ENCODE data around the gene ARIH2.

Gene ARIH2

GRCh38 chr3:48950051-48950450 lies 31.4 kb downstream of the ARIH2 start:
- Histone ChIP-seq H3K27ac (ENCODE audit: low read length) (no peak overlapping the region), H3K4me1 (ENCODE audit: control insufficient read depth, insufficient read depth, low read length) (no peaks in the 10 kb centered on the region), H3K9me3 (ENCODE audit: control insufficient read depth in 2 of 2, low read length in 2 of 2) (no peaks in the 10 kb centered on the region), H3K27me3 (ENCODE audit: control insufficient read depth in 1 of 2, insufficient read depth in 2 of 2, low read length in 2 of 2) (no peaks in the 10 kb centered on the region), H3K9ac (ENCODE audit: low read length in 2 of 2) (no peak overlapping the region), H3K4me3 (ENCODE audit: low read length in 2 of 2) (no peak overlapping the region), H3K36me3 (ENCODE audit: control insufficient read depth in 2 of 2, insufficient read depth in 2 of 2, low read length in 2 of 2) (peaks cover 3 to 5% of the 10 kb centered on the region in 2 donors)

GRCh38 chr3:48951764-48952163 lies 33.1 kb downstream of the ARIH2 start:
- no peak overlapping the region for H3K9ac ChIP-seq (ENCODE audit: low read length in 2 of 2)
- H3K27me3 ChIP-seq (ENCODE audit: control insufficient read depth in 1 of 2, insufficient read depth in 2 of 2, low read length in 2 of 2), result no peaks in the 10 kb centered on the region
- no peaks in the 10 kb centered on the region for H3K4me1 ChIP-seq (ENCODE audit: control insufficient read depth, insufficient read depth, low read length)

GRCh38 chr3:48952510-48953118 lies 34.0 kb downstream of the ARIH2 start:
- Histone ChIP-seq H3K36me3 (ENCODE audit: control insufficient read depth in 2 of 2, insufficient read depth in 2 of 2, low read length in 2 of 2) (peaks cover 3 to 5% of the 10 kb centered on the region in 2 donors), H3K4me1 (ENCODE audit: control insufficient read depth, insufficient read depth, low read length) (no peaks in the 10 kb centered on the region), H3K9ac (ENCODE audit: low read length in 2 of 2) (no peak overlapping the region), H3K27me3 (ENCODE audit: control insufficient read depth in 1 of 2, insufficient read depth in 2 of 2, low read length in 2 of 2) (no peaks in the 10 kb centered on the region), H3K4me3 (ENCODE audit: low read length in 2 of 2) (no peak overlapping the region), H3K27ac (ENCODE audit: low read length) (no peak overlapping the region), H3K9me3 (ENCODE audit: control insufficient read depth in 2 of 2, low read length in 2 of 2) (no peaks in the 10 kb centered on the region)

More at GRCh38 chr3:48951764-48952163, 33.1 kb downstream of the ARIH2 start:
- Histone ChIP-seq H3K36me3 (ENCODE audit: control insufficient read depth in 2 of 2, insufficient read depth in 2 of 2, low read length in 2 of 2) (peaks cover 3 to 5% of the 10 kb centered on the region in 2 donors), H3K27ac (ENCODE audit: low read length) (no peak overlapping the region), H3K9me3 (ENCODE audit: control insufficient read depth in 2 of 2, low read length in 2 of 2) (no peaks in the 10 kb centered on the region), H3K4me3 (ENCODE audit: low read length in 2 of 2) (no peak overlapping the region)

- no peaks in the 10 kb centered on the region for H3K4me1 ChIP-seq (ENCODE audit: control insufficient read depth, insufficient read depth, low read length)
- no peak overlapping the region for H3K4me3 ChIP-seq (ENCODE audit: low read length in 2 of 2)
- H3K36me3 ChIP-seq (ENCODE audit: control insufficient read depth in 2 of 2, insufficient read depth in 2 of 2, low read length in 2 of 2), result peaks cover 8 to 14% of the 10 kb centered on the region in 2 donors
- H3K9me3 ChIP-seq (ENCODE audit: control insufficient read depth in 2 of 2, low read length in 2 of 2), result no peaks in the 10 kb centered on the region
- H3K9ac ChIP-seq (ENCODE audit: low read length in 2 of 2), result no peak overlapping the region
- H3K27me3 ChIP-seq (ENCODE audit: control insufficient read depth in 1 of 2, insufficient read depth in 2 of 2, low read length in 2 of 2), result no peaks in the 10 kb centered on the region
- no peak overlapping the region for H3K27ac ChIP-seq (ENCODE audit: low read length)
Observed at GRCh38 chr3:48957006-48957705, 38.5 kb downstream of the ARIH2 start.

- Histone ChIP-seq H3K27me3 (ENCODE audit: control insufficient read depth in 1 of 2, insufficient read depth in 2 of 2, low read length in 2 of 2) (no peaks in the 10 kb centered on the region), H3K9ac (ENCODE audit: low read length in 2 of 2) (peak overlapping the region in 1 of 2 donors; percentile 14), H3K36me3 (ENCODE audit: control insufficient read depth in 2 of 2, insufficient read depth in 2 of 2, low read length in 2 of 2) (peaks cover 14 to 18% of the 10 kb centered on the region in 2 donors), H3K9me3 (ENCODE audit: control insufficient read depth in 2 of 2, low read length in 2 of 2) (no peaks in the 10 kb centered on the region), H3K27ac (ENCODE audit: low read length) (no peak overlapping the region), H3K4me3 (ENCODE audit: low read length in 2 of 2) (no peak overlapping the region), H3K4me1 (ENCODE audit: control insufficient read depth, insufficient read depth, low read length) (no peaks in the 10 kb centered on the region)
Observed at GRCh38 chr3:48960841-48961413, 42.3 kb downstream of the ARIH2 start.

- H3K4me1 ChIP-seq (ENCODE audit: control insufficient read depth, insufficient read depth, low read length), result no peaks in the 10 kb centered on the region
- H3K36me3 ChIP-seq (ENCODE audit: control insufficient read depth in 2 of 2, insufficient read depth in 2 of 2, low read length in 2 of 2), result peaks cover 25% of the 10 kb centered on the region in 2 donors
- no peak overlapping the region for H3K9ac ChIP-seq (ENCODE audit: low read length in 2 of 2)
- no peak overlapping the region for H3K27ac ChIP-seq (ENCODE audit: low read length)
- H3K4me3 ChIP-seq (ENCODE audit: low read length in 2 of 2), result no peak overlapping the region
- H3K9me3 ChIP-seq (ENCODE audit: control insufficient read depth in 2 of 2, low read length in 2 of 2), result no peaks in the 10 kb centered on the region
- H3K27me3 ChIP-seq (ENCODE audit: control insufficient read depth in 1 of 2, insufficient read depth in 2 of 2, low read length in 2 of 2), result no peaks in the 10 kb centered on the region
Observed at GRCh38 chr3:48962340-48962739, 43.7 kb downstream of the ARIH2 start.

GRCh38 chr3:48962939-48963338 lies 44.3 kb downstream of the ARIH2 start:
- H3K4me3 ChIP-seq (ENCODE audit: low read length in 2 of 2), result no peak overlapping the region
- no peak overlapping the region for H3K27ac ChIP-seq (ENCODE audit: low read length)
- no peaks in the 10 kb centered on the region for H3K4me1 ChIP-seq (ENCODE audit: control insufficient read depth, insufficient read depth, low read length)
- H3K27me3 ChIP-seq (ENCODE audit: control insufficient read depth in 1 of 2, insufficient read depth in 2 of 2, low read length in 2 of 2), result no peaks in the 10 kb centered on the region
- peaks cover 25 to 26% of the 10 kb centered on the region in 2 donors for H3K36me3 ChIP-seq (ENCODE audit: control insufficient read depth in 2 of 2, insufficient read depth in 2 of 2, low read length in 2 of 2)
- H3K9ac ChIP-seq (ENCODE audit: low read length in 2 of 2), result no peak overlapping the region
- no peaks in the 10 kb centered on the region for H3K9me3 ChIP-seq (ENCODE audit: control insufficient read depth in 2 of 2, low read length in 2 of 2)

- no peaks in the 10 kb centered on the region for H3K4me1 ChIP-seq (ENCODE audit: control insufficient read depth, insufficient read depth, low read length)
- no peaks in the 10 kb centered on the region for H3K9me3 ChIP-seq (ENCODE audit: control insufficient read depth in 2 of 2, low read length in 2 of 2)
- no peaks in the 10 kb centered on the region for H3K27me3 ChIP-seq (ENCODE audit: control insufficient read depth in 1 of 2, insufficient read depth in 2 of 2, low read length in 2 of 2)
- H3K4me3 ChIP-seq (ENCODE audit: low read length in 2 of 2), result no peak overlapping the region
- H3K27ac ChIP-seq (ENCODE audit: low read length), result no peak overlapping the region
- no peak overlapping the region for H3K9ac ChIP-seq (ENCODE audit: low read length in 2 of 2)
- H3K36me3 ChIP-seq (ENCODE audit: control insufficient read depth in 2 of 2, insufficient read depth in 2 of 2, low read length in 2 of 2), result peaks cover 24 to 28% of the 10 kb centered on the region in 2 donors
Observed at GRCh38 chr3:48963591-48963990, 44.9 kb downstream of the ARIH2 start.

GRCh38 chr3:48966367-48966766 lies 47.7 kb downstream of the ARIH2 start:
- no peaks in the 10 kb centered on the region for H3K9me3 ChIP-seq (ENCODE audit: control insufficient read depth in 2 of 2, low read length in 2 of 2)
- no peaks in the 10 kb centered on the region for H3K4me1 ChIP-seq (ENCODE audit: control insufficient read depth, insufficient read depth, low read length)
- H3K9ac ChIP-seq (ENCODE audit: low read length in 2 of 2), result no peak overlapping the region
- H3K36me3 ChIP-seq (ENCODE audit: control insufficient read depth in 2 of 2, insufficient read depth in 2 of 2, low read length in 2 of 2), result peaks cover 34 to 41% of the 10 kb centered on the region in 2 donors
- H3K4me3 ChIP-seq (ENCODE audit: low read length in 2 of 2), result no peak overlapping the region
- no peaks in the 10 kb centered on the region for H3K27me3 ChIP-seq (ENCODE audit: control insufficient read depth in 1 of 2, insufficient read depth in 2 of 2, low read length in 2 of 2)
- H3K27ac ChIP-seq (ENCODE audit: low read length), result no peak overlapping the region

GRCh38 chr3:48966876-48967361 lies 48.3 kb downstream of the ARIH2 start:
- peaks cover 40 to 47% of the 10 kb centered on the region in 2 donors for H3K36me3 ChIP-seq (ENCODE audit: control insufficient read depth in 2 of 2, insufficient read depth in 2 of 2, low read length in 2 of 2)
- no peak overlapping the region for H3K27ac ChIP-seq (ENCODE audit: low read length)
- H3K4me1 ChIP-seq (ENCODE audit: control insufficient read depth, insufficient read depth, low read length), result no peaks in the 10 kb centered on the region
- H3K27me3 ChIP-seq (ENCODE audit: control insufficient read depth in 1 of 2, insufficient read depth in 2 of 2, low read length in 2 of 2), result no peaks in the 10 kb centered on the region
- H3K9me3 ChIP-seq (ENCODE audit: control insufficient read depth in 2 of 2, low read length in 2 of 2), result no peaks in the 10 kb centered on the region
- H3K9ac ChIP-seq (ENCODE audit: low read length in 2 of 2), result no peak overlapping the region
- H3K4me3 ChIP-seq (ENCODE audit: low read length in 2 of 2), result no peak overlapping the region

- H3K36me3 ChIP-seq (ENCODE audit: control insufficient read depth in 2 of 2, insufficient read depth in 2 of 2, low read length in 2 of 2), result peaks cover 60 to 62% of the 10 kb centered on the region in 2 donors
- H3K27me3 ChIP-seq (ENCODE audit: control insufficient read depth in 1 of 2, insufficient read depth in 2 of 2, low read length in 2 of 2), result no peaks in the 10 kb centered on the region
- H3K4me3 ChIP-seq (ENCODE audit: low read length in 2 of 2), result no peak overlapping the region
- H3K9me3 ChIP-seq (ENCODE audit: control insufficient read depth in 2 of 2, low read length in 2 of 2), result no peaks in the 10 kb centered on the region
- no peak overlapping the region for H3K9ac ChIP-seq (ENCODE audit: low read length in 2 of 2)
- no peak overlapping the region for H3K27ac ChIP-seq (ENCODE audit: low read length)
- H3K4me1 ChIP-seq (ENCODE audit: control insufficient read depth, insufficient read depth, low read length), result no peaks in the 10 kb centered on the region
Observed at GRCh38 chr3:48970586-48970985, 51.9 kb downstream of the ARIH2 start.

All from stomach smooth muscle (tissue), 2 donors.